ENCODE results near the gene SLIT1.

The SLIT1 gene

GRCh38 chr10:97200616-97201015 lies 14.9 kb upstream of the SLIT1 start:
- DNase-seq (ENCODE audit: low read depth in 2 of 2), result no peak

GRCh38 chr10:97199152-97199551 lies 13.4 kb upstream of the SLIT1 start:
- DNase-seq (ENCODE audit: low read depth in 2 of 2), result no peak

DNA sequence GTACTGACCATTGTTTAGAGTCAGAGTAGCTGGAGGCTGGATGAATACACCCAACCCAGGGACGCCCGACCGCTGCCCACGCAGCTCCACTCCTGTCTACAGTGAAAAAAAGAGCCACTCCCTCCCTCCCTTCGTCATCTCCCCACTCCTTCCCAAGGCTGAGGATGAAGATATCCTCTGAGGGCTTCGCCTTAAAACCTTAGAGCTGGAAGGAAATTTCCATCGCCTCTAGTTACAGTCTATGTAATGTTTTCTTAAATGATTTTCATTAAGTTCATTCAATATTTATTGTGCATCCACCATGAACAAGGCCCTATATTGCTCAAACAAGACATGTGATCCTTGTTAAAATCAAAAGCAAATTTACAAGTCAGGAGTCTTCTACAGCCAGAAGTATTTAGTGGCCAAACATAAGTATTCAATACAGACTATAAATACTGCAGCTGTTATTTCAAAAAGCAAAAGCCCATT lies 11.3 kb upstream of the SLIT1 start:
- DNase-seq (ENCODE audit: low read depth in 2 of 2), result no peak

- peak in 1 of 2 donors; percentile 28 for DNase-seq (ENCODE audit: low read depth in 2 of 2)
These were observed 10.7 kb upstream of the SLIT1 start for GRCh38 chr10:97196223-97197029.

- no peak for DNase-seq (ENCODE audit: low read depth in 2 of 2)
These were observed 10.0 kb upstream of the SLIT1 start for GRCh38 chr10:97195706-97196222.

GRCh38 chr10:97192952-97193435 lies 7.2 kb upstream of the SLIT1 start:
- DNase-seq (ENCODE audit: low read depth in 2 of 2), result no peak

GRCh38 chr10:97190450-97190849 lies 4.7 kb upstream of the SLIT1 start:
- DNase-seq (ENCODE audit: low read depth in 2 of 2), result no peak

GRCh38 chr10:97188261-97188711 lies 2.5 kb upstream of the SLIT1 start:
- DNase-seq (ENCODE audit: low read depth in 2 of 2), result no peak

DNA sequence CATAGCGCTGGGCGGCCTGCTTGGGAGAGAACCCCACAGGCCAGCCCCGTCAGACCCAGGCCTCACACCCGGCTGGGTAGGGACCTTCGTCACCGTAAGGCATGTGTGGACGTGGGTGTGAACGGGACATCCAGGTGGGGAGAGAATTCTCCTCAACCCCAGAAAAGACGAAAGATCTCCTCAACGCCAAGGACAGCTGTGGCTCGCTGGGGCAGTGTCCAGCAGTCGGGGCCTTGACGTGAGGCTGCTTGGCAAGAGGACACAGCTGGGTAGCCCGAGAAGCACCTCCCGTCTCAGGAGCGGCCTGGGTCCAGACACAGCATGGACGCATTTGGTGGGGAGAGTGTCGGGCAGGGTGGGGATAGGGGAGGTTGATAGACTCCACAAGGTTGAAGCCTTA lies 1.2 kb upstream of the SLIT1 start:
- DNase-seq (ENCODE audit: low read depth in 2 of 2), result no peak

DNA sequence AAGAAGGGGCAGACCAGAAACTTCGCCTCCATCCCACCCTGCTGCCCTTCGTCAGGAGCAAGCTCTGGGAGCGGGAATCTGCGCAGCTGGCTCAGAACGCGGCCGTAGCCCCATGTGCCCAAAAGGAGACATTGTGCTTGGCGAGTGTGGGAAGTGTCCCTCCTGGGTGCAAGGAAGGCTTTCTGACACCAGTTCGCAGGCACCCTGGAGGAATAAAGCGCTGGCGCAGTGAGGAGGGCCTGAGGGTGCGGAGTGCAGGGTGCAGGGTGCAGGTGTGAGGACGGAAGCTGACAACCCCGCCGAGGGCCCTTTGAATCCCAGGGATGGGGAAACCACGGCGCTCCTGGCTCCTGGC lies 811 bp downstream of the SLIT1 start:
- DNase-seq (ENCODE audit: low read depth in 2 of 2), result no peak

DNA sequence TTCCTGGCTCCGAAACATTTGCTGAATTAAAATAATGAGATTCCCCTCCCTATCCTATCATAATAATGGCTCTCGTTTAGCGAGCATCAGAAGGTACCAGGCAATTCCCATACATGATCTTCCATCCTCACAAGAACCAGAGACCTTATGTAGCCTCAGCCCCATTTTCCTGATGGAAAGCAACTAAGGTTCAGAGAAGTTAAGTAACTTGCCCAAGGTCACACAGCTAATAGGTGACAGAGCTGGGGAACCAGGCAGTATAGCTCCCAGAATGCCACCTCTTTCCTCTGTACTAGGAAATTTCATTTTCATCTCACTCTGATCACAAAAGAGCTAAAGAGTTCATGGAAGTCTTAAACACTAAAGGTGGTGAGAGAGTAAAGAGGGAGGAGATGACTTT lies 2.4 kb downstream of the SLIT1 start:
- DNase-seq (ENCODE audit: low read depth in 2 of 2), result no peak

DNA sequence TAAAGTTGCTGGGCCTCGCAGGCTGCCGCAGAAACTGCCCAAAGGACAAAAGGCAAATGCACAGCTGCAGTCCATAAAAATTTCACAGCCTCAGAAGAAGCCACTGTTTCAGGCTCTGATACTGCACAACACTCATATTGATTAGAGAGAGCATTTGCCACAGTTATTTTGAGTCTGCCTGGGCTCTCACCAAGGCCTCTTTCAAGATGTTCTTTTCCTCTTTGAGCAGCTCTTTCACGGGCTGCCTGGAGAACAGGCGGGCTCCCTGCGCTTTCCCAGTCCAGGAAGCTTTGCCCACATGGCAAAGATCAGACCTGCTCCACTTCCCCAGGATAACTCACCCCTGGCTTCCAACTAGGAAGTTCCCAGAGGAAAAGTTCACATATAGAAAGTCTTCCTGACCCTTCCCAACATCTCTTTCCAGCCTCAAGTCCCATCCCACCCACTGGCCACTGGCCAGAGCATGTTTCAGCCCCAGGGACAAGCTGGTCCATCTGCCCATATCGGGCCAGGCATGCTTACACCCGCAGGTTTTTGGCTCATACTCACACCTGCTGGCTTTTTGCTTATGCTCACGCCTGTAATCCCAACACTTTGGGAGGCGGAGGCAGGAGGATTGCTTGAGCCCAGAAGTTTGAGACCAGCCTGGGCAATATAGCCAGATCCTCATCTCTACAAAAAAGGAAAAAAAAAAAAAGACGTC lies 3.3 kb downstream of the SLIT1 start:
- DNase-seq (ENCODE audit: low read depth in 2 of 2), result no peak

- DNase-seq (ENCODE audit: low read depth in 2 of 2), result no peak
These were observed 4.8 kb downstream of the SLIT1 start for GRCh38 chr10:97180986-97181385.

GRCh38 chr10:97180363-97180755 lies 5.4 kb downstream of the SLIT1 start:
- DNase-seq (ENCODE audit: low read depth in 2 of 2), result no peak

DNA sequence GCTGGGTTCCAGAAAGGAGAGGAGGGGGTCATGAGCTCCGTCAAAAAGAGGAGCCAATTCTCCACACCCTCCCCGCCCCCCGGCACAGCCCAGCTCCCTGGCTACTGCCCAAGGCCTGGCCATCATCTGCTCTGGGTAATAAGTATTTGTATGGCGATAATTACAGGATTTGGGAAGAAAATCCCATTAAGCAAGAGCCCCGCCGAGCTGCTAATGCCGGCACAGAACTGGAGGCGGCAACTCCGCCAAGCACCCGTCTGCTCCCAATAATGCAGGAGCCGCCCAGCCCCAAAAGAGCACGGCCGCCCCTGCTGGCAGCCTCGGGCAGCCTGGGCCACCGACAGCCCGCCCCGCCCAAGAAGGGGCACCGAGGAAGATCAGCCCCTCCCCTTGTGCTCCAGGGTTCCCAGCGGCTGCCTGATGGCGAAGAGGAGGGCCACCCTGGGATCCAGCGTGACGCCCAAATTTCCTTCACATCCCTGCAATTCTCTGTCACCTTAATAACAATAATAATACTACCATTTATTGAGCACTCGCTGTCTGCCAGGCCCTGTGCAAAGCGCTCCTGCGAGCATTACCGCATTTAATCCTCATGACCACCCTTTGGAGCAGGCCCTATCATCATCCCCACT lies 5.9 kb downstream of the SLIT1 start:
- DNase-seq (ENCODE audit: low read depth in 2 of 2), result no peak

DNA sequence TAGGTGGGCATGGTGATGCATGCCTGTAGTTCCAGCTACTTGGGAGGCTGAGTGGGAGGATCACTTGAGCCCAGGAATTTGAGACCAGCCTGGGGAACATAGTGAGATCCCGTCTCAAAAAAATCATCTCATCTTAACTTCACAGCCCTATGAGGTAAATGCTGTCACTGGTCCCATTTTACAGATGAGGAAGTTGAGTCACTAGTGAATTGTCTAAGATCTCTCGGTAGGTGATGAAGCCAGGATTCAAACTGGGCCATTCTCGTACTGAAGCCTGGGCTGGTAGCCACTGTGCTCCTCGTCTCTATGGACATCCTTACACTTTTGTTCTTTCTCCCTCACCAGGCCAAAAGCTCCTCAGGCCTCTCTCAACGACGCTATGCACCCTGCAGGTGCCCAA lies 6.4 kb downstream of the SLIT1 start:
- DNase-seq (ENCODE audit: low read depth in 2 of 2), result no peak

DNA sequence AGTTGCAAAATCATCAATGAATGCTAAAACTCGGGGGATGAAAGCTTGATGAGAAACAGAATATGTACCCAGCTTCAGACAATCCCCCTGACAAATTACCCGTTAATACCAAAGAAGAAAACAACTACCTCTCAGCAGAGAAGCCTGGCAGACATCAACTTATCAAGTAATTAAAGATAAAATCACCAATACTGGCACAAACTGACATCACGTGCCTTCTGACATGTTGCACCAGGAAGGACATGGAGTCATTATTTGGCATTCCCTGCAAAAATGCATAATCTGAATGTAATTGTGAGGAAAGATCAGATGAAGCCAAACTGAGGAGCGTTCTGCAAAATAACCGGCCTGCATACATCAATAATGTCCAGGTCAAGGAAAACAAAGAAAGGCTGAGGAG lies 7.7 kb downstream of the SLIT1 start:
- no peak for DNase-seq (ENCODE audit: low read depth in 2 of 2)

DNA sequence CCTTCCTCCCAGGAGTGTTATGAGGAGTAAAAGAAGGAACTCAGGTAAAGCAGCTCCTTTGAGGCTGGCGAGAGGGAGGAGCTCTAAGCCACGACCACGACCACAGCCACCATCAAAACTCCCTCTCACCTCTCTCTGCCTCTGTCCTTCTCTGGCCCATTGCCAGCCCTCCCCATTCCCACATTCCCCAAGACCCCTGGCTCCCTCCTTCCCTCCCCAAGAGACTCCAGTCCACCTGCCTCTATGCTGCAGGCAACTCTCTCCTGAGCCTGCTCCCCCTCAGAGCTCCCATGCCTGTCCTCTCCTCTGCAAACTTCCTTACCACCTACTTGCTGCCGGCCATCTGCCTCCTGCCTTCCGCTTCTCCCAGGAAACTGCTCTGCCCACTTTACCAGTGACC lies 9.5 kb downstream of the SLIT1 start:
- DNase-seq (ENCODE audit: low read depth in 2 of 2), result no peak

DNA sequence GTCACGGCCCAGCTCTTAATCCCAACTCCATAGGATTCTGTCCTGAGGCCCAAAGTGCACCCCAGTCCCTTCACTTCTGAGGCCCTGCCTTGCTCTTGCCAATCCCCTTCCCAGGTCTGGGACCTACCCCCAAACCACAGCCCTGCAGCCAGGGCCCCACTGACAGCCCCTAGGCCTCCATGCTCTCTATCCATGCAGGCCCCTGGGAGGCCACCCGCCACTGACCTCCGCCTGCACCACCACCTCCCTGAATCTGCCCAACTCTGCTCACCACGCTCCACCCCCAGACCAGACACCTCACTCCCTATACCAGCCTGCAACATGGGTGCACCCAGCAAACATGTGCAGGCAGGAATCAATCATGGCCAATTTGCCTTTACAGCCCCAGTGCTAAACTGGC lies 10.2 kb downstream of the SLIT1 start:
- no peak for DNase-seq (ENCODE audit: low read depth in 2 of 2)

GRCh38 chr10:97174941-97175340 lies 10.8 kb downstream of the SLIT1 start:
- no peak for DNase-seq (ENCODE audit: low read depth in 2 of 2)

- no peak for DNase-seq (ENCODE audit: low read depth in 2 of 2)
These were observed 11.4 kb downstream of the SLIT1 start for GRCh38 chr10:97174276-97174775.

DNA sequence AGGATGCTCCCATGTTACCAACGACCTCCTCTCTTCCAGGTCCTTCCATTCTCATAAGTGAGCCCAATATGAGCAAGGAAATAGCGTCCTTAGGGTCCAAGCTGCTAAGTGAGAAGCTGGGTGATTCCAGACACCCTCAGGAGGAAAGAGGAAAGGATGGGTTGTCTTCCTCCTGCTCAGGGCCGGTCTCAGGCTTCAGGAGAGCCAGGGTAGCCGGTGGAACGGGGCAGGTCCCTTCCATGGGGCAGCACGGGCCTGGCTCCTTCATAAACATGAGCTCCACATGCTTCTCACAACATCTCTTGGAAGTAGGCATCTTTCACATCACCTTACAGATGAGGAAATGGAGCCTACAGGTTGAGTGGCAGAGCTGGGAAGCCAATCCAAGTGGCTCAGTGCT lies 12.7 kb downstream of the SLIT1 start:
- no peak for DNase-seq (ENCODE audit: low read depth in 2 of 2)
